GM19351 (cell line): ENCODE data around the gene KLK6.
"Not testable (repeated sequence)": the region's sequence is repeated elsewhere in the genome, so short reads cannot be mapped to it uniquely, and the experiment has no call there.

ENCODE experiments used
- ATAC-seq: cut with Tn5 transposase; IDR thresholded peaks from one replicate; pipeline ENCODE4 v1.9.1; 2021; ENCODE audit warnings: mild to moderate bottlenecking, moderate library complexity; ENCODE audit not compliant: unreplicated experiment

Gene KLK6

DNA sequence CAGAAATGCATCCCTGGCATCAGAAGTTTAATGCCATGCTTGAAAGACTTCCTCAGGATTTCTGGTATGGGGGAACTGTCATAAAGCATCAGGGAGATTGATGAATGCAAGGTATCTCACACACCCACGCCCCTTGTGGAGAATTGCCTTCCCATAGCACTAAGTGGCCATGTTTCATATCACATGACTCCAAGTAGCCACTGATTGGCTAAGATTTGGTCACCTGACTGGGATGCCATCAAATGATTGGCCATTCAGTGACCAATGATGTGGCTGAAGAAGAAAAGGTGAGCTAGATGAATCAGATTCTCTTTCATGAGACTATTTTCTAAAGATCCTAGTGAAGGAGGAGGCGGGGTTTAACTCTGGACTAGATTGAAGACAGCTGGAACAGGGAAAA is 24.7 kb upstream of the KLK6 start:
- ATAC-seq: no peak

DNA sequence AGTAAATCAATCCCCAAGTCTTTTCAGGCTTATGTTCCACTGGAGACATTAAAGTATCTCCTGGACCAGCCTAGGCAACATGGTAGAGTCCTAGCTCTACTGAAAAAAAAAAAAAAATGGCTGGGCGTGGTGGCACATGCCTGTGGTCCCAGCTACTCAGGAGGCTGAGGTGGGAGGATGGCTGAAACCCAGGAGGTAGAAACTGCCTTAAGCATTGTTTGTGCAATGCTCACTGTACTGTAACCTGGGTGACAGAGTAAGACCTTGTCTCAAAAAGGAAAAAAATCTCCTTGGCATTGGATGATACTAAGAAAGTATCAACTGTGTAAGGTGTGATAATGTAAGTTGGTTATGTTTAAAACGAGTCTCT is 23.3 kb upstream of the KLK6 start:
- no peak for ATAC-seq

DNA sequence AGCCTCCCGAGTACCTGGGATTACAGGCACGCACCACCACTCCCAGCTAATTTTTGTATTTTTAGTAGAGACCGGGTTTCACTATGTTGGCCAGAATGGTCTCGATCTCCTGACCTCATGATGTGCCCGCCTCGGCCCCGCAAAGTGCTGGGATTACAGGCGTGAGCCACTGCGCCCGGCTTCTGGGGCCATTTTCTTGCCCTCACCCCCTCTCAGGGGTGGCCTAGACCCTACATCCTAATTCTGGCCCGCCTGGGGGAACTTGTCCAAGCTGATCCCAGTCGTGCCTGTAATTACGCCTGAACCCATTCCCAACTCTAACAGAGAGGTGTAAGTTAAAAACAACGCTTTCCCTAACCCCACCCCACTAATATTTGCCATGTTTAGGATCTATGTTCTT is 15.0 kb upstream of the KLK6 start:
- not testable (repeated sequence) for ATAC-seq

DNA sequence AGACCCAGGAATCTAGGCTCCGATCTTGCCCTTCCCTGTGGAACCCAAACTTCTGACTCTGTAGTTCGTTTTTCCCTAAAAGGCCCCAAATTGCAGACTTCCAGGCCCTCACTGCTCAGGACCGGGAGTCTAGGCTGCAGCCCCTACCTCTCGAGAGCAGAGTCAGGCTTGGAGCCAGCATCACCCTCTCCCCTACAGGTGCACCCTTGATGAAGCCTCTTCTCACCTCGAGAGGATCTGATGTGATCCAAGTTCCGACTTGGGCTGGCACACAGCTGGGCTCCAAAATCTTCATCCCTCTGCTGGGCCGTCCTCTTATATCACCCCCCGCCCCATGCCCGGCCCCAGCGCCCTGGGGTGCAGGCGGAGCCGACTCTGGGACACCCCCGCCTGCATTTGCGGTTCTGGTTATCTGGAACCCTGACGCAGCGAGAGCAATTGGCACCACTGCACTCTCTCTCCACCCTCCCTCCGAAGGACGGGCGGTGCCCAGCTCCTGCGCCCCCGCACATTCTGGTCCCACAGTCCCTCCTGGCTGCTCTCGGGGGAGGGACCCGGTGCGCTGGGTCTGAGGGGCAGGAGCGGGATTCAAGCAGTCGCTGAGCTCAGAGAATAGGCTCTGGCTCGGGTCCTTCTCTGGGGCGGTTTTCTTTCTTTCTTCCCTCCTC is 14.4 kb upstream of the KLK6 start, which contains the start of gene KLK7:
KLK7 (minus strand) TSS at position 293 of the 668 bp plus-strand sequence. CDS start 1,518 bp downstream, outside the sequence.
- ATAC-seq: no peak

DNA sequence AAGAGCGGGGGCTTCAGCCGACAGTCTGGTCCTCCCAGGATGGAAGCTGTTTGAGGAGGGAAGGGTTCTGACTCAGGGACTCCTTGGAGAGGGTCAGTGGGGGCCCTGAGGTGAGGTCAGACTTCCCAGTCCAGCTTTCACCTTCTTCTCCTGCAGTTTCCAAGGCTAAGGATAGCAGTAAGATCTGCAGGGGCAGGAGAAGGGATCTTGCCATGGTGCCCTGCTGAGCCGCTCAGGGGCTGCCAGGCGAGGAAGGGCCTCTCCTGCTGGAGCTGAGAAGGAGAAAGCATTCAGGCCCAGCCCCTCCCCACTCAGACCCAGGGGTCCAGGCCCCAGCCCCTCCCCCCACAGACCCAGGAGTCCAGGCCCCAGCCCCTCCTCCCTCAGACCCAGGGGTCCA is 12.8 kb upstream of the KLK6 start:
- no peak for ATAC-seq

DNA sequence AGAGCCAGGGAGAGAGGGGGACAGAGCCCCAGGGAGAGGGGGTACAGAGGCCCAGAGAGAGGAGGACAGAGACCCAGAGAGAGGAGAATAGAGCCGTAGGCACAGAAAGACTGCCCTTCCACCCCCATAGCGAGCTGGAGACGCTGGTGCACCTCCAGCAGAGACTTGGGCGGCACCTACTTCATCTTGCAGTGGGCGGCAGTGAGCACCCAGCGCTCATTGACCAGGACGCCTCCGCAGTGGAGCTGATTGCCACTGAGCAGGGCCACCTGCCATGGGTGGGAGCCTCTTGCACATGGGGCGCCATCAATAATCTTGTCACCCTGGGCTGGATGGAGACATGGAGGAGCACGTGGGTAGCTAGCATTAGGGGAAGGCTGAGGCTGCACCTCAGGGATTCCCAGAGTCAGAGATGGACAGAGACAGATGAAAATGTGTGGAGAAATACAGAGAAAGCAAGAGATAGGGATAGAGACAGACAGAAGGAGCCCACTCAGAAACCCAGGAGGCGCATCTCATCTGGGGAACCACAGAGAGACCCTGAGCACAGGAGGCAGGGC is 12.3 kb upstream of the KLK6 start:
- ATAC-seq: no peak

DNA sequence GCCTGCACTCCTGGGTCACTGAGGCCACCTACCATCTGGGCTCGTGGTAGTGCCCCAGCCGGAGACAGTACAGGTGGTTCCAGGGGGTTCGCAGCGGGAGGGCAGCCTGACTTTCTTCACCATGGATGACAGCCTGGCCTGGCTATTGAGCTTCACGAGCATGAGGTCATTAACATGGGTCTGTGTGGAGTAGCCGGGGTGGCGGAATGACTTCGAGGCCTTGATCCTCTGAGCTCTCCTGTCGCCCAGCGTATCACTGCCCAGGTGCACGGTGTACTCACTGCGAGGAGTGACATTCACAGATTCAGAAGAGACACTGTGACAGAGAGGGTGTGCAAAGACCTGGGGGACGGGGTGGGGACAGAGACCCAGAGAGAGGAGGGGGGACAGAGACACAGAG is 10.8 kb upstream of the KLK6 start:
- ATAC-seq: no peak

DNA sequence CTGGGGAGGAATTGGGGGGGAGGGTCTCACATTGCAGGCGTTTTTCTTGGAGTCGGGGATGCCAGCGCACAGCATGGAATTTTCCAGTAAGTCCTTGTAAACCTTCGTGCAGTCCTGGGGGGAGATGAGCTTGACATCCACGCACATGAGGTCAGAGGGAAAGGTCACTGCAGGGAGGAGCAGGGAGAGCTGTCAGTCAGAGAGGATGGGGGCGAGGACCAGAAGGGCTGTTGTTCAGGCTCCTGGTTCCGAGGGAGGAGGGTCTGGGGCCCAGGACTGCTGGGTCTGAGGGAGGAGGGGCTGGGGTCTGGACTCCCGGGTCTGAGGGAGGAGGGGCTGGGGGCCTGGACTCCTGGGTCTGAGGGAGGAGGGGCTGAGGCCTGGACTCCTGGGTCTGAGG is 10.4 kb upstream of the KLK6 start:
- no peak for ATAC-seq

DNA sequence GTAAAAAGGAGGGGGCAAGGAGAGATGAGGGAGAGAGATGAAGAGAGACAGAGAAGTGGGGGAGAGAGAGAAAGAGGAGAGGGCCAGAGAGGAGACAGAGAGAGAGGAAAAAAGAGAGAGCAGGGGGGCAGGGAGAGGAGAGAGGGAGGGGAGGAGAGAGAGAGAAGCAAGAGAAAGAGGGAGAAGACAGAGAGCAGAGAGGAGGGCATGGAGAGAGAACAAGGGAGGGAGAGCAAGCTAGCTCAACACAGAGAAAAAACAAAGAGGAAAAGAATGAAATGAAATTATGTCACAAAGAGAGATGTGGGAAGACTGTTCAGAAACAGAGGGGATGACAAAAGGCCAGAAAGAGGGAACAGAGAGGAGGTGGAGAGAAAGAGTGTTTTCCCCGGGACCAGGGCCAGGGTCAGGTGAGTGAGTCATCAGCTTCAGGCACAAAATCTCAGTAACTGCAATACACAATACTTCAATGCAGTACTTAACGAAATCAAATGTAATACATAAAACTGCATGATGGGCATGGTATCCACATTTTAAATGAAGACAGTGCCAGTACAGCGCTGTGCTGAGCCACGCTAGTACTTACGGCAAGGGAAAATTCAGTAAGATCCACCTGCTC is 9.5 kb upstream of the KLK6 start:
- ATAC-seq: no peak

DNA sequence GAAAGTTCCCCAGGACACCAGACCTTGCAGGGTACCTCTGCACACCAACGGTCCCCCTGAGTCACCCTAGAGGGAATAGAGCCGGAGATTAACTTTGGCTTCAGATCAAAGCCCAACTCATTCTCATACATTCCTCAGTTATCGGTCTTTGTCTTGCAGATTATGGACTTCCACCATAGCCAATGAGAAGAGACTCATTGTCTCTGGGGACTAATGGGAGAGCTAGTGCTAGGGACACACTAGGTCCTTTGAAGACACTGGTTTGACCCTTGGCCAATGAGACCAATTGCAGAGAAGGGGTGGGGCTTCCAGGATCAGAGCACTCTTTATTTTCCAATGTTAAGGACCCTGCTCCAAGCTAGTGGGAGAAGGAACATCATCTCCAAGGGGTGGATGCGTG is 8.2 kb upstream of the KLK6 start:
- ATAC-seq: no peak

DNA sequence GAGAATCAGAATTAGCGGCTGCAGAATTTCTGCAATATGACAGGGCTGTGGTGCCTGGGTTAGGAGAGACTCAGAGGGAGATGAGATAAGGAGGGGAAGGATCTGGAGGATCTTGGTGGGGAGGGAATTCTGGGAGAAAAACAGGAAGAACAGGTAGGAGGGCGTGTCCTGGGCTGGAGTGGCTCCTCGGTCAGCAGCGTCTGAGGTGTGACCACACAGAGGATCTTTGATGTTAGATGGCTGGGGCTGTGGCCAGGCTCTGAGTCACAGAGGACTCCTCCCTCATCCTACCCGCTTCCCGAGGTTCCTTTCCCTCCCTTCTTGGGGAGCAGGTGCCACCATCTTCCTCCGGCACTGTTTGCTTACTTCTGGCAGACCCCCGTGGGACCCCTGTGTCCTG is 6.4 kb upstream of the KLK6 start:
- ATAC-seq: no peak

DNA sequence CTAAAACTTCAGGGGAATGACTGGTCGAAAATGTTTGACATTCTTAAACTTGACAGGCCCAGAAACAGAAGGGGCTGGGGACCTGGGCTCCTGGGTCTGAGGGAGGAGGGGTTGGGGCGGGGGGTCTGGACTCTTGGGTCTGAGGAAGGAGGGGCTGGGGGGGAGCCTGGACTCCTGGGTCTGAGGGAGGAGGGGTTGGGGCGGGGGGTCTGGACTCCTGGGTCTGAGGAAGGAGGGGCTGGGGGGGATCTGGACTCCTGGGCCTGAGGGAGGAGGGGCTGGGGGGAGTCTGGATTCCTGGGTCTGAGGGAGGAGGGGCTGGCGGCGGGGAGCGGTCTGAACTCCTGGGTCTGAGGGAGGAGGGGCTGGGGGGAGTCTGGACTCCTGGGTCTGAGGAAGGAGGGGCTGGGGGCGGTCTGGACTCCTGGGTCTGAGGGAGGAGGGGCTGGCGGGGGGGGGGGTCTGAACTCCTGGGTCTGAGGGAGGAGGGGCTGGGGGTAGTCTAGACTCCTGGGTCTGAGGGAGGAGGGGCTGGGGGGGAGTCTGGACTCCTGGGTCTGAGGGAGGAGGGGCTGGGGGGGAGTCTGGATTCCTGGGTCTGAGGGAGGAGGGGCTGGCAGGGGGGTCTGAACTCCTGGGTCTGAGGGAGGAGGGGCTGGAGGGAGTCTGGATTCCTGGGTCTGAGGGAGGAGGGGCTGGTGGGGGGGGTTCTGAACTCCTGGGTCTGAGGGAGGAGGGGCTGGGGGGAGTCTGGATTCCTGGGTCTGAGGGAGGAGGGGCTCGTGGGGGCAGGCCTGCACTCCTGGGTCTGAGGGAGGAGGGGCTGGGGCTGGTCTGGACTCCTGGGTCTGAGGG is 5.5 kb upstream of the KLK6 start:
- ATAC-seq: no peak

DNA sequence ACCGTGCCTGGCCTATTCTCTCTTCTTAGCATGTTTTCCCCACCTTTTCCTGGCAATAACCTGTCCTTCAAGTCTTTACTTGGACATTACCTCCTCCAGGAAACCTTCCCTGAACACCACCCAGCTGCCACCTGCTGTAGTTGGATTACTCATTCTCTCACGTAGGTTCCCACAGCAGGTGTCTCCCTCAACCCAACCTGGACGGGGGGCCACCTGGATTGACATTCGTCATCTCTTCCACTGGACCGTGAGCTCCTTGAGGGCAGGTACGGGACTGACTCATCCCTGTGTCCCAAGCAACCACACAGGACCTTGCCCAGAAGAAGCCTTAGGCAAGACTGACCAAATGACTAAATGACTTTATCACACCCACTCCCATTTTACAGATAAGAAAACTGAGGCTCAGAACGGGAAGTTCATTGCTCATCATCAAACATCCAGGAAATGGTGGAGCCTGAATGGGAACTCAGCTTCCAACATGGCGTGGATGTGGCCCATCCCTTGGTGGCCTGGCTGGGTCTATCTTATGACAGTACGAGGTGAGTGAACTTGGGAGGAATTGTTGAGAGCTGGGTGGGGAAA is 3.5 kb upstream of the KLK6 start:
- no peak for ATAC-seq

DNA sequence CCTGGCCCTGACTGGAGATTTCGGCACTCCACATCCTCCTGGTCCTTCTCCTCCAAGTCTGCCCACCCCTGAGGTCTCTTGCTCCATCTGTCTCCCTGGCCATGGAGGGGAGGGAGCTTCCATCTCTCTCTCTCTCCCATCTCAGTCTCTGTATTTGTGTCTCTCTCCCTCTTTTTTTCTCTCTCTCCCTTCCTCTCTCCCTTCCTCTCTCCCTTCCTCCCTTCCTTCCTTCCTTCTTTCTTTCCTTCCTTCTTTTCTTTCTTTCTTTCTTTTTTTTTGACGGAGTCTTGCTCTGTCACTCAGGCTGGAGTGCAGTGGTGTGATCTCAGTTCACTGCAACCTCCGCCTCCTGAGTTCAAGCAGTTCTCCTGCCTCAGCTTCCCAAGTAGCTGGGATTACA is 419 bp upstream of the KLK6 start:
- not testable (repeated sequence) for ATAC-seq

DNA sequence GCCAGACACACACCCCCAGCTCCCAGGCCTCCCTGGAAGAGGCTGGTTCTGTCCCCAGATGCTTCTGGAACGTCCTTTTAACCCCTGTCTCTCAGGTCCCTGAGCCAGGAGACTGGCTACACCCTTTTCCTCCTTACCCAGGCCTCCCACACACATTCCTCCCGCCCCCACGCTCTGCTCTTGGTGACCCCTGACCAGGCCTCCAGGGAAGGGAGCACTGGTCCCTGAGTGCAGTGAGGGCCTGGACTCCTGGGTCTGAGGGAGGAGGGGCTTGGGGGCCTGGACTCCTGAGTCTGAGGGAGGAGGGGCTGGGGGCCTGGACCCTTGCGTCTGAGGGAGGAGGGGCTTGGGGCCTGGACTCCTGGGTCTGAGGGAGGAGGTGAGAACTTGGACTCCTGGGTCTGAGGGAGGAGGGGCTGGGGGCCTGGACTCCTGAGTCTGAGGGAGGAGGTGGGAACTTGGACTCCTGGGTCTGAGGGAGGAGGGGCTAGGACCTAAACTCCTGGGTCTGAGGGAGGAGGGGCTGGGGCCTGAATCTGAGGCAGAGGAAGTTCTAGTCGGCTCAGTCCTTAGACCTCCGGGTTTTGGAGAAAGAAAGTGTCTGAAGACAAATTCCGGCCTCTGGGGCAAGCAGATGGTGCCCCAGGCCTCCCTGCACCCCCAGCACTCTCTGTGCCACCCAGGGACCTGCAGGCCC is 527 bp downstream of the KLK6 start:
- no peak for ATAC-seq

DNA sequence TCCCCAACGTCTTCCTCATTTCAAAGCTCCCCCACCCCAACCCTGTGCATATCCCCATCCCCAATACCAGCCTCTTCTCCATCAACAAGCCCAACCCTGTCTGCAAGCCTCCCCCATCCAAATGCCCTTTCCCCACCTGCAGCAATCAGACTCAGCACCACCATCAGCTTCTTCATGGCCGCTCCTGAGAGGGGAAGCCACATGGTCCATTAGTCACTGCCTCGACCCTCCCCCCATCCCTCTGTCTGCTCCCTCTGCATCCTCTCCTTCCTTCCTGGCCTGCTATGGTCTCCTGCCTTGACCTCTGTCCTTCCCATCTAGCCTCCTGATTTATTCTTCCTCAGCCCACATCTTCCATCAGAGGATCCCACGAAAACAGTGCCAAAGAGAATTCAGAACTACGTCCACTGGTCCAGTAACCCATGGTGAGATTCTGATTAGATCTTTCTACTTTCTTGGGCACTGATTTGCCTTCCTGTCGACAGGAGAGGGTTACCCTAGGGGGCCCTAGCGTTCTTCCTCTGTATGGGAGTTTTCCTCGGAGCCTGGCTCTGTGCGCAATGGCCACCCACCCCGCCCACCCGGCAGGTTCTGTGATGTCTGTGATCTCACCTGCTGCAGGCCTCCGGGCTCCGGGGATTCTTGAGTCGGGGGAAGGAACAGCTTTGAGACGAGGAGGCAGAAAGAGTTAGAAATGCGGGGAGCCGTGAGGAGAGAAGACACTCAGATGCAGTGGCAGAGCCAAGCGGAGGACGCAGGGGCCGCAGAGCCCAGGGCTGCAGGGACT is 1.3 kb downstream of the KLK6 start:
- ATAC-seq: no peak

DNA sequence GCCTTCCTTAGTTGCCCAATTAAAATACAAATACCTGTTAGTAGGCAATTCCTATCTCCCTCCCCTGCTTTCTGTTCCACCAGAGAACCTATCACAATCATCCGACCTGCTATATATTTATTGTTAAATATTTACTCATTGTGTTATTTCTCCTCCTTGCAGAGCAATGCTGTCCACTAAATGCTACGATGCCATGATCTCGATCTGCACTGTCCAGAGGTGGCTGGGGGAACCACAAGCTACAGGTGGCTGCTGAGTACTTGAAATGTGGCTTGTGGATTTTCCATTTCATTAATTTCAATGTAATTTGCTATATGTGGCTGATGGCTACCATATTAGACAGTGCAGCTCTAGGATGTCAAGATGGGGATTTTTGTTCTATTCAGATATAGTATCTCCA is 5.1 kb downstream of the KLK6 start:
- no peak for ATAC-seq

DNA sequence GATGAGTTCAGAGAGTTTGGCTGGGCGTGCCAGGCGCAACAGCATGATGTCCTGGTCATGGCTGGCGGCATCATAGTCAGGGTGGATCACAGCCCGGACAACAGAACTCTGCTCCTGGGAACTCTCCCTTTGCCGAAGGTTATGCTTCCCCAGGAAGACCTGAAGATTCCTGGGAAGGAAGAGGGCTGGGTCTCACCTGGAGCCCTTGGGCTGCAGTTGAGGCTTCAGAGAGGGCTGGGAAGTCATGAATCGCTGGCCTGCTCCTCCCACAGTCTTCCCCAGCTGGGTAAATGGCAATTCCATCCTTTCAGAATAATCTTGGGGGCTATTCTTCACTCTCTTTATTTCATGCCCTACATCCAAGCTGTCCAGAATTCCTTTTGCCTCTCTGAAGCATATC is 6.0 kb downstream of the KLK6 start:
- no peak for ATAC-seq

DNA sequence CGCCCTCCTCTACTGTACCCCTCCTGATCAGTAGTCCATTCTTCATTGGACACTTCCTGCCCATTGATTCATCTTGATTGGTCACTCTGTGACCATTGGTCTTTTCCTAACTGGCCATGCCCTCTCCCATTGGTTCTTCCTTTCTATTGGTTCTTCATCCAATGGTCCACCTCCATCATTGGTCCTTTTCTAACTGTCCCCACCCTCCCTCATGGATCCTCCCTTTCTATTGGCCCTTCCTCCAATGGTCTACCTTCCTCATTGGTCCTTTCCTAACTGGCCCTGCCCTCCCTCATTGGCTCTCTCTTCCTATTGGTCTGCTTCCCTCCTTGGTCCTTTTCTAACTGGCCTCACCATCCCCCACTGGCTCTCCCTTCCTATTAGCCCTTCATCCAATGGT is 7.1 kb downstream of the KLK6 start:
- ATAC-seq: no peak
